ENCODE results near the gene GABRB3.

Gene GABRB3

GRCh38 chr15:26628071-26628470, 144.8 kb downstream of the GABRB3 start:
- Histone ChIP-seq H3K18ac (ENCODE audit: low read length) (no peak overlapping the region), H3K4me3 (ENCODE audit: low read length in 2 of 2) (no peak overlapping the region), H2BK120ac (ENCODE audit: low read depth, low read length) (no peak overlapping the region), H2BK5ac (ENCODE audit: low read length) (no peak overlapping the region), H4K91ac (ENCODE audit: low read depth, low read length, poor library complexity) (no peak overlapping the region), H3K9me3 (replicated peaks in 1 of 2; ENCODE audit: control insufficient read depth in 2 of 2, insufficient read depth in 1 of 2, low read depth in 1 of 2, low read length in 2 of 2) (peaks cover 0 to 1% of the 10 kb centered on the region in 2 donors), H3K27me3 (ENCODE audit: control insufficient read depth in 3 of 3, insufficient read depth in 3 of 3, low read depth in 1 of 3, low read length in 3 of 3) (no peaks in the 10 kb centered on the region), H3K79me1 (ENCODE audit: low read depth, low read length) (no peaks in the 10 kb centered on the region), H3K4me2 (ENCODE audit: insufficient read depth, low read length, poor library complexity, severe bottlenecking) (no peak overlapping the region), H3K4me1 (ENCODE audit: control insufficient read depth in 2 of 2, insufficient read depth in 1 of 2, low read depth in 1 of 2, low read length in 2 of 2) (peaks cover 0 to 3% of the 10 kb centered on the region in 2 donors), H3K36me3 (replicated peaks in 1 of 2; ENCODE audit: control insufficient read depth in 2 of 2, insufficient read depth in 2 of 2, low read length in 2 of 2) (no peaks in the 10 kb centered on the region), H2AK5ac (ENCODE audit: low read depth, low read length) (no peak overlapping the region), H3K27ac (replicated peaks; ENCODE audit: low read length) (no peak overlapping the region), H3K14ac (ENCODE audit: low read length) (no peak overlapping the region), H3K4ac (ENCODE audit: low read length) (no peak overlapping the region), H3K23ac (ENCODE audit: low read depth, low read length, poor library complexity) (no peak overlapping the region), H2BK12ac (ENCODE audit: low read length) (no peak overlapping the region), H2AFZ (ENCODE audit: low read length) (no peak overlapping the region), H4K8ac (ENCODE audit: low read depth, low read length) (no peak overlapping the region), H2BK15ac (ENCODE audit: low read length) (no peak overlapping the region), H3K9ac (ENCODE audit: low read depth, low read length, poor library complexity) (no peak overlapping the region)
- DNase-seq (ENCODE audit: low spot score): no peak
- WGBS, 2 donors (ENCODE audit: extremely low coverage in 2 of 2, insufficient read length in 2 of 2, insufficient replicate concordance in 1 of 2): no CpG with 5 or more reads among the region's 3 CpGs

GRCh38 chr15:26624128-26624527, 148.7 kb downstream of the GABRB3 start:
- H3K4me2 ChIP-seq (ENCODE audit: insufficient read depth, low read length, poor library complexity, severe bottlenecking): no peak overlapping the region
- no peak overlapping the region for H3K9ac ChIP-seq (ENCODE audit: low read depth, low read length, poor library complexity)
- H2AFZ ChIP-seq (ENCODE audit: low read length): no peak overlapping the region
- no peak overlapping the region for H3K14ac ChIP-seq (ENCODE audit: low read length)
- H3K9me3 ChIP-seq (replicated peaks in 1 of 2; ENCODE audit: control insufficient read depth in 2 of 2, insufficient read depth in 1 of 2, low read depth in 1 of 2, low read length in 2 of 2): peaks cover 0 to 4% of the 10 kb centered on the region in 2 donors
- peak overlapping the region; percentile 77 for H2BK12ac ChIP-seq (ENCODE audit: low read length)
- peaks cover 0 to 2% of the 10 kb centered on the region in 2 donors for H3K4me1 ChIP-seq (ENCODE audit: control insufficient read depth in 2 of 2, insufficient read depth in 1 of 2, low read depth in 1 of 2, low read length in 2 of 2)
- H2BK5ac ChIP-seq (ENCODE audit: low read length): no peak overlapping the region
- H3K27me3 ChIP-seq (ENCODE audit: control insufficient read depth in 3 of 3, insufficient read depth in 3 of 3, low read depth in 1 of 3, low read length in 3 of 3): no peaks in the 10 kb centered on the region
- H2BK120ac ChIP-seq (ENCODE audit: low read depth, low read length): no peak overlapping the region
- H3K79me1 ChIP-seq (ENCODE audit: low read depth, low read length): no peaks in the 10 kb centered on the region
- H3K36me3 ChIP-seq (replicated peaks in 1 of 2; ENCODE audit: control insufficient read depth in 2 of 2, insufficient read depth in 2 of 2, low read length in 2 of 2): peaks cover 0 to 1% of the 10 kb centered on the region in 2 donors
- no peak overlapping the region for H2AK5ac ChIP-seq (ENCODE audit: low read depth, low read length)
- no peak overlapping the region for H3K4me3 ChIP-seq (ENCODE audit: low read length in 2 of 2)
- H3K23ac ChIP-seq (ENCODE audit: low read depth, low read length, poor library complexity): peak overlapping the region; percentile 18
- DNase-seq (ENCODE audit: low spot score): no peak
- H3K4ac ChIP-seq (ENCODE audit: low read length): no peak overlapping the region
- no peak overlapping the region for H2BK15ac ChIP-seq (ENCODE audit: low read length)
- no CpG with 5 or more reads among the region's 17 CpGs for WGBS, 2 donors (ENCODE audit: extremely low coverage in 2 of 2, insufficient read length in 2 of 2, insufficient replicate concordance in 1 of 2)
- no peak overlapping the region for H4K8ac ChIP-seq (ENCODE audit: low read depth, low read length)
- no peak overlapping the region for H3K18ac ChIP-seq (ENCODE audit: low read length)
- no peak overlapping the region for H4K91ac ChIP-seq (ENCODE audit: low read depth, low read length, poor library complexity)
- no peak overlapping the region for H3K27ac ChIP-seq (replicated peaks; ENCODE audit: low read length)

GRCh38 chr15:26623071-26623470, 149.8 kb downstream of the GABRB3 start:
- no CpG with 5 or more reads among the region's 9 CpGs for WGBS, 2 donors (ENCODE audit: extremely low coverage in 2 of 2, insufficient read length in 2 of 2, insufficient replicate concordance in 1 of 2)
- Histone ChIP-seq H3K36me3 (replicated peaks in 1 of 2; ENCODE audit: control insufficient read depth in 2 of 2, insufficient read depth in 2 of 2, low read length in 2 of 2) (peaks cover 0 to 1% of the 10 kb centered on the region in 2 donors), H3K14ac (ENCODE audit: low read length) (no peak overlapping the region), H3K18ac (ENCODE audit: low read length) (no peak overlapping the region), H3K27ac (replicated peaks; ENCODE audit: low read length) (no peak overlapping the region), H2BK15ac (ENCODE audit: low read length) (no peak overlapping the region), H3K4me3 (ENCODE audit: low read length in 2 of 2) (no peak overlapping the region), H2BK12ac (ENCODE audit: low read length) (no peak overlapping the region), H3K23ac (ENCODE audit: low read depth, low read length, poor library complexity) (no peak overlapping the region), H3K9ac (ENCODE audit: low read depth, low read length, poor library complexity) (no peak overlapping the region), H2AK5ac (ENCODE audit: low read depth, low read length) (peak overlapping the region; percentile 51), H2BK120ac (ENCODE audit: low read depth, low read length) (no peak overlapping the region), H3K4me2 (ENCODE audit: insufficient read depth, low read length, poor library complexity, severe bottlenecking) (no peak overlapping the region), H3K27me3 (ENCODE audit: control insufficient read depth in 3 of 3, insufficient read depth in 3 of 3, low read depth in 1 of 3, low read length in 3 of 3) (no peaks in the 10 kb centered on the region), H3K4ac (ENCODE audit: low read length) (no peak overlapping the region), H2BK5ac (ENCODE audit: low read length) (no peak overlapping the region), H3K4me1 (ENCODE audit: control insufficient read depth in 2 of 2, insufficient read depth in 1 of 2, low read depth in 1 of 2, low read length in 2 of 2) (peaks cover 0 to 2% of the 10 kb centered on the region in 2 donors), H4K8ac (ENCODE audit: low read depth, low read length) (no peak overlapping the region), H2AFZ (ENCODE audit: low read length) (no peak overlapping the region), H3K79me1 (ENCODE audit: low read depth, low read length) (no peaks in the 10 kb centered on the region), H3K9me3 (replicated peaks in 1 of 2; ENCODE audit: control insufficient read depth in 2 of 2, insufficient read depth in 1 of 2, low read depth in 1 of 2, low read length in 2 of 2) (peaks cover 0 to 4% of the 10 kb centered on the region in 2 donors), H4K91ac (ENCODE audit: low read depth, low read length, poor library complexity) (no peak overlapping the region)
- no peak for DNase-seq (ENCODE audit: low spot score)

- H3K4me3 ChIP-seq (ENCODE audit: low read length in 2 of 2): no peak overlapping the region
- H3K14ac ChIP-seq (ENCODE audit: low read length): no peak overlapping the region
- H2BK12ac ChIP-seq (ENCODE audit: low read length): no peak overlapping the region
- no peak overlapping the region for H2BK5ac ChIP-seq (ENCODE audit: low read length)
- no peak overlapping the region for H2BK120ac ChIP-seq (ENCODE audit: low read depth, low read length)
- no peak overlapping the region for H4K8ac ChIP-seq (ENCODE audit: low read depth, low read length)
- no peak overlapping the region for H4K91ac ChIP-seq (ENCODE audit: low read depth, low read length, poor library complexity)
- no peak overlapping the region for H3K9ac ChIP-seq (ENCODE audit: low read depth, low read length, poor library complexity)
- no peak overlapping the region for H3K18ac ChIP-seq (ENCODE audit: low read length)
- H3K9me3 ChIP-seq (replicated peaks in 1 of 2; ENCODE audit: control insufficient read depth in 2 of 2, insufficient read depth in 1 of 2, low read depth in 1 of 2, low read length in 2 of 2): peaks cover 0 to 4% of the 10 kb centered on the region in 2 donors
- DNase-seq (ENCODE audit: low spot score): no peak
- H2AK5ac ChIP-seq (ENCODE audit: low read depth, low read length): no peak overlapping the region
- H3K27ac ChIP-seq (replicated peaks; ENCODE audit: low read length): no peak overlapping the region
- no peak overlapping the region for H3K4me2 ChIP-seq (ENCODE audit: insufficient read depth, low read length, poor library complexity, severe bottlenecking)
- H2AFZ ChIP-seq (ENCODE audit: low read length): no peak overlapping the region
- WGBS, 2 donors (ENCODE audit: extremely low coverage in 2 of 2, insufficient read length in 2 of 2, insufficient replicate concordance in 1 of 2): no CpG with 5 or more reads among the region's 5 CpGs
- H3K79me1 ChIP-seq (ENCODE audit: low read depth, low read length): no peaks in the 10 kb centered on the region
- no peak overlapping the region for H3K23ac ChIP-seq (ENCODE audit: low read depth, low read length, poor library complexity)
- no peak overlapping the region for H2BK15ac ChIP-seq (ENCODE audit: low read length)
- H3K27me3 ChIP-seq (ENCODE audit: control insufficient read depth in 3 of 3, insufficient read depth in 3 of 3, low read depth in 1 of 3, low read length in 3 of 3): no peaks in the 10 kb centered on the region
- H3K36me3 ChIP-seq (replicated peaks in 1 of 2; ENCODE audit: control insufficient read depth in 2 of 2, insufficient read depth in 2 of 2, low read length in 2 of 2): peaks cover 0 to 1% of the 10 kb centered on the region in 2 donors
- peaks cover 0 to 2% of the 10 kb centered on the region in 2 donors for H3K4me1 ChIP-seq (ENCODE audit: control insufficient read depth in 2 of 2, insufficient read depth in 1 of 2, low read depth in 1 of 2, low read length in 2 of 2)
- no peak overlapping the region for H3K4ac ChIP-seq (ENCODE audit: low read length)
Observed at GRCh38 chr15:26621816-26622215, 151.1 kb downstream of the GABRB3 start.

Data from neuronal stem cell (in vitro differentiated cells).